ENCODE data around the gene MBD3. TPM values are rescaled to one million over a fixed set of nuclear protein-coding genes. Genes with fewer than 3 reads are reported as not detected.
"Not testable (repeated sequence)": the region's sequence is repeated elsewhere in the genome, so short reads cannot be mapped to it uniquely, and the experiment has no call there.

Gene MBD3
- total and polyA plus RNA-seq, 3 donors from 2014 or later: 78.3 to 153 (median 146) TPM

DNA sequence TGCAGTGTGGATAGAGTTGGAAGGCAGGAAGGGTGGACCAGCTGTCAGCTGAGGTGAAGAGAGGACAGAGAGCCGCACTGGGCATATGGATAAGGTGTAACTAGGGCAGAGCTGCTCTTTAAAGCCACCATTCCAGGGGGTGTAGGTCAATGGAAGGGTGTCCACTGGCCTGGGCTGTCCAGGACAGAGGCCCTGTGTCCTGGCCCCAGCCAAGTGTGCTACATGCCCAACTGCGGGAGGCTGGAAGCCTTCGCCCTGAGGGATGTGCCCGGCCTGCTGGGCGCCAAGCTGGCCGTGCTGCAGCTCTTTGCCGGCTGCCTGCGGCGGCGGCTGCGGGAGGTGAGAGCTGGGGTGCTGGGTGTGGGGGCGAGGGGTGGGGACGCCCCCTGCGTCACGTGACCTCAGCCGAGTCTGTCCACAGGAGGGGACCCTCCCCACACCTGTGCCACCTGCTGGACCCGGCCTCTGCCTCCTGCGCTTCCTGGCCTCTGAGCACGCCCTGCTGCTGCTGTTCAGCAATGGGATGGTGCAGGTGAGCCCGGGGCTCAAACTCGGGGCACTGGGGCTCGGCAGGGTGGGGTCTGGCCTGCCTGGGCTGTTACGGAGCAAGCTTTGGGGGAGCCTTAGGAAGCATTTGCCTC, 59.0 kb downstream of the MBD3 start:
- WGBS, 2 donors: 80 to 85% methylated on average over 5 to 7 of the region's 23 CpGs
- no peak for DNase-seq
- Histone ChIP-seq H3K27ac (no peak overlapping the region), H3K4me1 (peaks cover 4% of the 10 kb centered on the region), H3K4me3 (no peak overlapping the region), H3K9me3 (no peaks in the 10 kb centered on the region), H3K36me3 (ENCODE audit: low read depth, missing control alignments) (no peaks in the 10 kb centered on the region), H3K27me3 (no peaks in the 10 kb centered on the region)
- TF ChIP-seq POLR2A (IDR thresholded peaks at IDR 0.05): no peak
- TF ChIP-seq, protein P1, sequence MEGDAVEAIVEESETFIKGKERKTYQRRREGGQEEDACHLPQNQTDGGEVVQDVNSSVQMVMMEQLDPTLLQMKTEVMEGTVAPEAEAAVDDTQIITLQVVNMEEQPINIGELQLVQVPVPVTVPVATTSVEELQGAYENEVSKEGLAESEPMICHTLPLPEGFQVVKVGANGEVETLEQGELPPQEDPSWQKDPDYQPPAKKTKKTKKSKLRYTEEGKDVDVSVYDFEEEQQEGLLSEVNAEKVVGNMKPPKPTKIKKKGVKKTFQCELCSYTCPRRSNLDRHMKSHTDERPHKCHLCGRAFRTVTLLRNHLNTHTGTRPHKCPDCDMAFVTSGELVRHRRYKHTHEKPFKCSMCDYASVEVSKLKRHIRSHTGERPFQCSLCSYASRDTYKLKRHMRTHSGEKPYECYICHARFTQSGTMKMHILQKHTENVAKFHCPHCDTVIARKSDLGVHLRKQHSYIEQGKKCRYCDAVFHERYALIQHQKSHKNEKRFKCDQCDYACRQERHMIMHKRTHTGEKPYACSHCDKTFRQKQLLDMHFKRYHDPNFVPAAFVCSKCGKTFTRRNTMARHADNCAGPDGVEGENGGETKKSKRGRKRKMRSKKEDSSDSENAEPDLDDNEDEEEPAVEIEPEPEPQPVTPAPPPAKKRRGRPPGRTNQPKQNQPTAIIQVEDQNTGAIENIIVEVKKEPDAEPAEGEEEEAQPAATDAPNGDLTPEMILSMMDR (IDR thresholded peaks at IDR 0.05): no peak
- intact Hi-C loops (cut with DNase I; ENCODE audit: low total_unique reads): no loop called here

DNA sequence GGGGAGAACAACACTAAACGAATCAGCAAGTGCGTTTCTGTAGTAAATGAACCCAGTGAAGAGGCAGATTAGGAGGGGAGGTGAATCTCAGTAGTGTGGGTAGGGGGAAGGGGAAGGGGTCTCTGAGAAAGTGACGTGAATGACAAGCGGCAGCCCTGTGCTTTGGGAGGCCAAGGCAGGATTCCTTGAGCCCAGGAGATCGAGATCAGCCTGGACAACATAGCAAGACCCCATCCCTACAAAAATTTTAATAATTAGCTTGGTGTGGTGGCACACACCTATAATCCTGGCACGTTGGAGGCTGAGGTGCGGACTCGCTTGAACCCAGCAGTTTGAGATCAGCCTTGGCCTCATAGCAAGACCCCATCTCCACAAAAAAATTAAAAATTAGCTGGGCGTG, 60.7 kb downstream of the MBD3 start:
- intact Hi-C loops (cut with DNase I; ENCODE audit: low total_unique reads): no loop called here
- DNase-seq: no peak
- no peak overlapping the region for H3K27ac ChIP-seq

DNA sequence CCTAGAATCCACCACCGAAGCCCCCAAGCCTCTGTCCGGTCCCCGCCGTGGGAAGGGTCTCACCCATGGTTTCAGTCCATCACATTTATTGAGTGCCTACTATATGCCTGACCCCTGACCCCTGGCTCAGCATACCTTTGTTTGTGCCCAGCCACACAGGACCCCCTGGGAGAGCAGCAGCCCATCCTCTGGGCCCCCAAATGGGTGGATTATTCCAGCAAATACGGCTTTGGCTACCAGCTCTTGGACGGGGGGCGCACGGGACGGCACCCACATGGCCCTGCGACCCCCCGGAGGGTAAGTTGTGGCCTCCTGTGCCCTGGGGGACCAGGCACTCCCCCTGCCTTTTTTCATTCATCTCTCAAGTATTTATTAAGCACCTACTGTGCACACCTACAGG, 61.1 kb downstream of the MBD3 start:
- no peaks in the 10 kb centered on the region for H3K36me3 ChIP-seq (ENCODE audit: low read depth, missing control alignments)

More for the DNA sequence above, 60.7 kb downstream of the MBD3 start:
- TF ChIP-seq POLR2A (IDR thresholded peaks at IDR 0.05): no peak
- TF ChIP-seq, protein P1 (IDR thresholded peaks at IDR 0.05): no peak
- H3K36me3 ChIP-seq (ENCODE audit: low read depth, missing control alignments): no peaks in the 10 kb centered on the region
- 94 to 95% methylated on average over 9 of the region's 9 CpGs for WGBS, 2 donors
- H3K9me3 ChIP-seq: no peaks in the 10 kb centered on the region
- H3K27me3 ChIP-seq: no peaks in the 10 kb centered on the region
- no peak overlapping the region for H3K4me3 ChIP-seq
- no peaks in the 10 kb centered on the region for H3K4me1 ChIP-seq

DNA sequence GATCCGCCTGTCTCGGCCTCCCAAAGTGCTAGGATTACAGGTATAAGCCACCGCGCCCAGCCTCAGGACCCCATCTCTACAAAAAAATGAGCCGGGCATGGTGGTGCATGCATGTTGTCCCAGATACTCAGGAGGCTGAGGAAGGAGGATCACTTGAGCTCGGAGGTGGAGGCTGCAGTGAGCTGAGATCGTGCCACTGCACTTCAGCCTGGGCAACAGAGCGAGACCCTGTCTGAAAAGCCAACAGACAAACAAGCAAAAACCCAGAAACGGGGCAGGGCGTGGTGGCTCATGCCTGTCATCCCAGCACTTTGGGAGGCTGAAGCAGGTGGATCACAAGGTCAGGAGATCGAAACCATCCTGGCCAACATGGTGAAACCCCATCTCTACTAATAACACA, 61.8 kb downstream of the MBD3 start:
- H3K27ac ChIP-seq; H3K27me3 ChIP-seq; intact Hi-C loops (cut with DNase I; ENCODE audit: low total_unique reads); H3K9me3 ChIP-seq; H3K4me1 ChIP-seq; H3K36me3 ChIP-seq (ENCODE audit: low read depth, missing control alignments); DNase-seq; H3K4me3 ChIP-seq: not testable (repeated sequence)
- 94 to 95% methylated on average over 7 to 11 of the region's 11 CpGs for WGBS, 2 donors

More for the DNA sequence above, 61.1 kb downstream of the MBD3 start:
- Histone ChIP-seq H3K27me3 (no peaks in the 10 kb centered on the region), H3K4me1 (no peaks in the 10 kb centered on the region), H3K27ac (no peak overlapping the region), H3K4me3 (no peak overlapping the region), H3K9me3 (no peaks in the 10 kb centered on the region)
- 97 to 98% methylated on average over 11 of the region's 11 CpGs for WGBS, 2 donors
- DNase-seq: no peak
- TF ChIP-seq POLR2A (IDR thresholded peaks at IDR 0.05): no peak
- TF ChIP-seq, protein P1 (IDR thresholded peaks at IDR 0.05): no peak
- intact Hi-C loops (cut with DNase I; ENCODE audit: low total_unique reads): no loop called here

DNA sequence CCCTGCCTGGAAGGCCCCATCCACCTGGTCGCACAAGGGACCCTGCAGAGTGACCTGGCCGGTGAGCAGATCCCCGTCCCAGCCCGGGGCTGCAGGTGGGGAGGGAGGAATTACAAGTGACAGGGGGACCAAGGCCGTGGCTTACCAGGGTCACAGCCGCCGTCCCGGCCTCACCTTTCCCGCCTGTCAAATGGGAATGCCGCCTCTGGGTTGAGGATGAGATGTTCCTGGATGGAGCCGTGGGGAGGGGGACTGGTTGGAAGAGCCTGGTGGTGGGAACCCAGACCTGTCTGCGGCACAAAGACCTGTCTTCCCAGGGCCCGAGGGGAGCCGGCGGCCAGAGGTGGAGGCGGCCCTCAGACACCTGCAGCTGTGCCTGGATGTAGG, 63.2 kb downstream of the MBD3 start:
- H3K4me3 ChIP-seq: no peak overlapping the region
- no peaks in the 10 kb centered on the region for H3K36me3 ChIP-seq (ENCODE audit: low read depth, missing control alignments)
- H3K9me3 ChIP-seq: no peaks in the 10 kb centered on the region
- WGBS, 2 donors: 91 to 95% methylated on average over 4 to 16 of the region's 16 CpGs
- H3K4me1 ChIP-seq: no peaks in the 10 kb centered on the region
- TF ChIP-seq, protein P1 (IDR thresholded peaks at IDR 0.05): no peak
- TF ChIP-seq POLR2A (IDR thresholded peaks at IDR 0.05): no peak
- no peak for DNase-seq
- no peaks in the 10 kb centered on the region for H3K27me3 ChIP-seq
- intact Hi-C loops (cut with DNase I; ENCODE audit: low total_unique reads): no loop called here
- H3K27ac ChIP-seq: no peak overlapping the region
